ENCODE results near the gene APOL2.

- no peak for TF ChIP-seq POLR2A (IDR thresholded peaks at IDR 0.05; ENCODE audit: low read depth, low read length)
- TF ChIP-seq POLR2AphosphoS5 (IDR thresholded peaks at IDR 0.05; ENCODE audit: low read depth, low read length): no peak
- TF ChIP-seq SPI1 (IDR thresholded peaks at IDR 0.05; ENCODE audit: low read depth, low read length): no peak
These were observed 6.6 kb upstream of the APOL2 start for GRCh38 chr22:36245805-36246356.
